Astrocyte (in vitro differentiated cells and primary cell): ENCODE results near the gene TNFAIP8L2.

ENCODE experiments used
- EZH2 ChIP-seq: IDR thresholded peaks from 2 replicates; pipeline ENCODE4 v1.6.1; 2012; ENCODE audit warnings: mild to moderate bottlenecking, low read length, inconsistent platforms; ENCODE audit not compliant: insufficient read depth
- TF ChIP-seq, protein P1 (sequence below): IDR thresholded peaks from 2 replicates; pipeline ENCODE4 v1.5.1; 2011; ENCODE audit warnings: low read depth, mild to moderate bottlenecking, inconsistent platforms, low read length, moderate library complexity; ENCODE audit not compliant: insufficient read depth

DNA sequence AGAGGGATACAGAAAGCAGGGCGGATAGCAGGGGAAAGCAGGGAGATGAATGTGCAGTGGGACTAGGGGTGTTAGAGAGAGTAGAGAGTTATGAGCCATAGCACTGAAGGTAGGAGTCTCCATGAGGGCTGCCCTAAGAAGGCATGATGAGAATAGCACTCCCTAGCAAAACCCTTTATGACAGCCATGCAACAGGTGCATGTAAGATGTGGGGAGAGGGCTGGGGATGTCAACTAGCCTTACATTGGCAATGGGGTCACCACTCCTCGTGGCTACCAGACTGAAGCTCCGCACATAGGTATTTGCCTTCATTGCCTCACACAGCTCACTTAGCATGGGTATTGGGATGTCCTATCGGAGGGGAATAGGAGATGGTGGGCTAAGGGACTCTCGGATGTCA, 14.7 kb downstream of the TNFAIP8L2 start:
- TF ChIP-seq, protein P1, sequence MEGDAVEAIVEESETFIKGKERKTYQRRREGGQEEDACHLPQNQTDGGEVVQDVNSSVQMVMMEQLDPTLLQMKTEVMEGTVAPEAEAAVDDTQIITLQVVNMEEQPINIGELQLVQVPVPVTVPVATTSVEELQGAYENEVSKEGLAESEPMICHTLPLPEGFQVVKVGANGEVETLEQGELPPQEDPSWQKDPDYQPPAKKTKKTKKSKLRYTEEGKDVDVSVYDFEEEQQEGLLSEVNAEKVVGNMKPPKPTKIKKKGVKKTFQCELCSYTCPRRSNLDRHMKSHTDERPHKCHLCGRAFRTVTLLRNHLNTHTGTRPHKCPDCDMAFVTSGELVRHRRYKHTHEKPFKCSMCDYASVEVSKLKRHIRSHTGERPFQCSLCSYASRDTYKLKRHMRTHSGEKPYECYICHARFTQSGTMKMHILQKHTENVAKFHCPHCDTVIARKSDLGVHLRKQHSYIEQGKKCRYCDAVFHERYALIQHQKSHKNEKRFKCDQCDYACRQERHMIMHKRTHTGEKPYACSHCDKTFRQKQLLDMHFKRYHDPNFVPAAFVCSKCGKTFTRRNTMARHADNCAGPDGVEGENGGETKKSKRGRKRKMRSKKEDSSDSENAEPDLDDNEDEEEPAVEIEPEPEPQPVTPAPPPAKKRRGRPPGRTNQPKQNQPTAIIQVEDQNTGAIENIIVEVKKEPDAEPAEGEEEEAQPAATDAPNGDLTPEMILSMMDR: no peak
- TF ChIP-seq EZH2: no peak
